HEK293 (cell line): ENCODE measurements around the gene DGKB.

Experiments used
- CTCF ChIA-PET: fragments of 350-600 bp; formaldehyde crosslinking; extraction: SDS; loops from one replicate; lab custom pipeline; 2021; ENCODE audit warnings: antibody characterized with exemption; lab: Yijun Ruan, JAX
- POLR2A ChIA-PET: fragments of 300-600 bp; formaldehyde crosslinking; extraction: SDS; loops from one replicate; lab custom pipeline; 2020; ENCODE audit warnings: antibody characterized with exemption, inconsistent platforms; lab: Yijun Ruan, JAX
- H3K27ac ChIP-seq: fragments of 200-500 bp; sonication (Bioruptor generic); 2 replicates; pipeline ENCODE4 v1.5.1; 2014; ENCODE audit warnings: low read depth, low read length, control low read depth, inconsistent platforms; ENCODE audit errors: extremely low read depth
- H3K36me3 ChIP-seq, 2 experiments: fragments of 200-500 bp in 1 of 2; sonication (Bioruptor generic) in 1 of 2; 1 replicate in 1 of 2; 2 replicates in 1 of 2; pipeline ENCODE4 v1.5.1; 2014 to 2017; ENCODE audit warnings: inconsistent platforms in 2 of 2, low read length in 2 of 2; ENCODE audit not compliant: control insufficient read depth in 2 of 2, insufficient read depth in 1 of 2
- H3K4me1 ChIP-seq: fragments of 200-500 bp; sonication (Bioruptor generic); 2 replicates; pipeline ENCODE4 v1.5.1; 2014; ENCODE audit warnings: mild to moderate bottlenecking, low read length, inconsistent platforms; ENCODE audit not compliant: control insufficient read depth, insufficient read depth
- H3K4me3 ChIP-seq: 2 replicates; pipeline ENCODE4 v1.5.1; 2011; ENCODE audit warnings: low read depth, mild to moderate bottlenecking, control low read depth, low read length, moderate library complexity
- H3K9me3 ChIP-seq: fragments of 200-500 bp; sonication (Bioruptor generic); 2 replicates; pipeline ENCODE4 v1.5.1; 2014; ENCODE audit warnings: low read depth, low read length, inconsistent platforms; ENCODE audit not compliant: control insufficient read depth, insufficient read depth
- GLI2 ChIP-seq: fragments of 450-650 bp; formaldehyde crosslinking; IDR thresholded peaks from 2 replicates; pipeline ENCODE4; 2017; ENCODE audit warnings: missing biosample characterization, missing genetic modification characterization, low read depth, borderline replicate concordance
- IKZF3 ChIP-seq: fragments of 450-650 bp; IDR thresholded peaks from 2 replicates; pipeline ENCODE4 v1.5.0; 2018; ENCODE audit warnings: missing biosample characterization, mild to moderate bottlenecking, missing genetic modification characterization, moderate library complexity
- RBAK ChIP-seq: fragments of 450-650 bp; formaldehyde crosslinking; IDR thresholded peaks from 2 replicates; pipeline ENCODE4 v1.5.1; 2016; ENCODE audit warnings: missing biosample characterization, missing genetic modification characterization
- SALL2 ChIP-seq: fragments of 450-650 bp; formaldehyde crosslinking; IDR thresholded peaks from 2 replicates; pipeline ENCODE4 v1.5.0; 2017; ENCODE audit warnings: missing biosample characterization, mild to moderate bottlenecking, missing genetic modification characterization, borderline replicate concordance
- ZBTB48 ChIP-seq: fragments of 450-650 bp; formaldehyde crosslinking; IDR thresholded peaks from 2 replicates; pipeline ENCODE4 v1.5.1; 2016; ENCODE audit warnings: missing biosample characterization, missing genetic modification characterization
- ZNF19 ChIP-seq: fragments of 450-650 bp; formaldehyde crosslinking; IDR thresholded peaks from 2 replicates; pipeline ENCODE4; 2016; ENCODE audit warnings: missing biosample characterization, missing genetic modification characterization, low read depth
- ZNF274 ChIP-seq, 2 experiments: fragments of 200-500 bp in 1 of 2; fragments of 450-650 bp in 1 of 2; sonication (Bioruptor generic) in 1 of 2; formaldehyde crosslinking in 1 of 2; IDR thresholded peaks; 2 replicates each; pipeline versions ENCODE4 v1.5.1 to v1.6.1; 2014 to 2016; ENCODE audit warnings: borderline replicate concordance in 1 of 2, inconsistent platforms in 1 of 2, low read length in 1 of 2, missing biosample characterization in 1 of 2, missing genetic modification characterization in 1 of 2
- ZNF404 ChIP-seq: fragments of 450-650 bp; formaldehyde crosslinking; IDR thresholded peaks from 2 replicates; pipeline ENCODE4 v1.5.1; 2017; ENCODE audit warnings: missing biosample characterization, missing genetic modification characterization
- ZNF423 ChIP-seq: fragments of 450-650 bp; formaldehyde crosslinking; IDR thresholded peaks from 2 replicates; pipeline ENCODE4 v1.5.1; 2016; ENCODE audit warnings: missing biosample characterization, missing genetic modification characterization
- ZNF48 ChIP-seq: fragments of 450-650 bp; formaldehyde crosslinking; IDR thresholded peaks from 2 replicates; pipeline ENCODE4 v1.5.1; 2016; ENCODE audit warnings: missing biosample characterization, missing genetic modification characterization
- ZNF654 ChIP-seq: fragments of 450-650 bp; formaldehyde crosslinking; IDR thresholded peaks from 2 replicates; pipeline ENCODE4 v1.5.1; 2016; ENCODE audit warnings: low read depth, missing biosample characterization, missing genetic modification characterization
- TF ChIP-seq, protein P1 (sequence below): fragments of 450-650 bp; formaldehyde crosslinking; conservative IDR thresholded peaks from 2 replicates; pipeline ENCODE4 v1.5.1; 2016; ENCODE audit warnings: low read depth, missing biosample characterization, missing genetic modification characterization
- TF ChIP-seq, protein P2 (sequence below): fragments of 450-650 bp; IDR thresholded peaks from 2 replicates; pipeline ENCODE4 v1.5.1; 2018; ENCODE audit warnings: missing biosample characterization, missing genetic modification characterization
- TF ChIP-seq, protein P3 (sequence below): fragments of 450-650 bp; formaldehyde crosslinking; IDR thresholded peaks from 2 replicates; pipeline ENCODE4 v1.5.1; 2017; ENCODE audit warnings: missing biosample characterization, missing genetic modification characterization

The DGKB gene

DNA sequence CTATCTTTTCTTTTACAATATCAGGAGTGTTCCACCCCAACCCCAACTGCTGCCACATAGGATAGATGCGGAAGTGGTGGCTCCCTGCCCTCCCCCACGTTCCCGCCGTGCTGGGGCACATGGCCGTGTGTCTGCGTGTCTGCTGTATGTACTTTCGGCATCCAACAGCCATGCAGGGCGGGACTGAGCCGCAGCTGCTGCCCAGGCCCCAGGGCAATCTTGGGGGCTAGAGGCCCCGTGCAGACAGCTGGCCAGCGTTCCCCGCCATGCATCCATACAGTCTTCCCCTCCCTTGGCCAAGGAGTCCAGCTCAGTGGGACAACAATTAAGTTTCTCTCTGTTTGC is 162.7 kb downstream of the DGKB start (continued):
- TF ChIP-seq, protein P1, sequence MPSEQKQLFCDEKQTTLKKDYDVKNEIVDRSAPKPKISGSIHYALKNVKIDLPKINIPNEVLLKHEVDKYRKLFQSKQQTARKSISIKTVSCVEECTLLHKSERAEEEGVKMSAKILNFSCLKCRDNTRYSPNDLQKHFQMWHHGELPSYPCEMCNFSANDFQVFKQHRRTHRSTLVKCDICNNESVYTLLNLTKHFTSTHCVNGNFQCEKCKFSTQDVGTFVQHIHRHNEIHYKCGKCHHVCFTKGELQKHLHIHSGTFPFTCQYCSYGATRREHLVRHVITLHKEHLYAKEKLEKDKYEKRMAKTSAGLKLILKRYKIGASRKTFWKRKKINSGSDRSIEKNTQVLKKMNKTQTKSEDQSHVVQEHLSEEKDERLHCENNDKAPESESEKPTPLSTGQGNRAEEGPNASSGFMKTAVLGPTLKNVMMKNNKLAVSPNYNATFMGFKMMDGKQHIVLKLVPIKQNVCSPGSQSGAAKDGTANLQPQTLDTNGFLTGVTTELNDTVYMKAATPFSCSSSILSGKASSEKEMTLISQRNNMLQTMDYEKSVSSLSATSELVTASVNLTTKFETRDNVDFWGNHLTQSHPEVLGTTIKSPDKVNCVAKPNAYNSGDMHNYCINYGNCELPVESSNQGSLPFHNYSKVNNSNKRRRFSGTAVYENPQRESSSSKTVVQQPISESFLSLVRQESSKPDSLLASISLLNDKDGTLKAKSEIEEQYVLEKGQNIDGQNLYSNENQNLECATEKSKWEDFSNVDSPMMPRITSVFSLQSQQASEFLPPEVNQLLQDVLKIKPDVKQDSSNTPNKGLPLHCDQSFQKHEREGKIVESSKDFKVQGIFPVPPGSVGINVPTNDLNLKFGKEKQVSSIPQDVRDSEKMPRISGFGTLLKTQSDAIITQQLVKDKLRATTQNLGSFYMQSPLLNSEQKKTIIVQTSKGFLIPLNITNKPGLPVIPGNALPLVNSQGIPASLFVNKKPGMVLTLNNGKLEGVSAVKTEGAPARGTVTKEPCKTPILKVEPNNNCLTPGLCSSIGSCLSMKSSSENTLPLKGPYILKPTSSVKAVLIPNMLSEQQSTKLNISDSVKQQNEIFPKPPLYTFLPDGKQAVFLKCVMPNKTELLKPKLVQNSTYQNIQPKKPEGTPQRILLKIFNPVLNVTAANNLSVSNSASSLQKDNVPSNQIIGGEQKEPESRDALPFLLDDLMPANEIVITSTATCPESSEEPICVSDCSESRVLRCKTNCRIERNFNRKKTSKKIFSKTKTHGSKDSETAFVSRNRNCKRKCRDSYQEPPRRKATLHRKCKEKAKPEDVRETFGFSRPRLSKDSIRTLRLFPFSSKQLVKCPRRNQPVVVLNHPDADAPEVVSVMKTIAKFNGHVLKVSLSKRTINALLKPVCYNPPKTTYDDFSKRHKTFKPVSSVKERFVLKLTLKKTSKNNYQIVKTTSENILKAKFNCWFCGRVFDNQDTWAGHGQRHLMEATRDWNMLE (tag by site-specific recombination): no peak

DNA sequence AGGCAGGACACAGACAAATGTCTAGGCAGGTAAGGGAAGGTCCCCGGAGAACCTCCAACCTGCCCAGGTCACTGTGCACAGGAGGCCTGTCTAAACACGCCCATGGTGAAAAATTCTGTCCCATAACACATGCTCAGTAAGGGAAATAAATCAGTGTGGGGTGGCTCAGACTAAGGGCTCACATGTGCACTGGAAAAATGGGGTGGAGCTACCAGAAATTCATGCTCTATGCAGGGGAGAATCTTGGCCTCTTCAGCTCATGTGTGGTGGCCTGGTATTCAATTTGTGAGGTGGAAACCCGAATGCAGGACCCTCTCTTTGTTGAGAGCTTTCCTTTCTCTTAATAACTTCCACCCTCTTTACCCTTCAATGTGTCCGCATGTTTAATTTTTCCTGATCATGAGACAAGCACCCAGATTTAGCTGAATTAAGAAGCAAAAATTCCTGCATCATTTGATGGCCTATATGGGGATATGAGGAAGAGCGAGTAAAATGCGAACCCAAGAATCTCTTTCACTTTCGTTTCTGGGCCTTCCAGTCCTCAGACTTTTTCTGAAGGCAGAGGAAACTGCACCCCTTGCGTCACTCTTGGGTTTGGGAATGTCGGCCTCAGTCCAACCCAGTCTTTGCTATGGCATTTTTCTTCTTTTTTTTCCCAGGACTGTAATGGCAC is 163.2 kb downstream of the DGKB start:
- H3K27ac ChIP-seq: no peak overlapping the region
- H3K36me3 ChIP-seq: no peaks in the 10 kb centered on the region
- ChIA-PET POLR2A (no interaction called here), CTCF (interaction anchor here (0.5 to 0.7 kb wide), 2 partner anchors 183 to 1609 kb away, joined by 3 read pairs; no protein-coding TSS in a partner anchor)
- H3K4me3 ChIP-seq: no peak overlapping the region
- no peaks in the 10 kb centered on the region for H3K9me3 ChIP-seq
- no peaks in the 10 kb centered on the region for H3K4me1 ChIP-seq
- TF ChIP-seq, protein P2, sequence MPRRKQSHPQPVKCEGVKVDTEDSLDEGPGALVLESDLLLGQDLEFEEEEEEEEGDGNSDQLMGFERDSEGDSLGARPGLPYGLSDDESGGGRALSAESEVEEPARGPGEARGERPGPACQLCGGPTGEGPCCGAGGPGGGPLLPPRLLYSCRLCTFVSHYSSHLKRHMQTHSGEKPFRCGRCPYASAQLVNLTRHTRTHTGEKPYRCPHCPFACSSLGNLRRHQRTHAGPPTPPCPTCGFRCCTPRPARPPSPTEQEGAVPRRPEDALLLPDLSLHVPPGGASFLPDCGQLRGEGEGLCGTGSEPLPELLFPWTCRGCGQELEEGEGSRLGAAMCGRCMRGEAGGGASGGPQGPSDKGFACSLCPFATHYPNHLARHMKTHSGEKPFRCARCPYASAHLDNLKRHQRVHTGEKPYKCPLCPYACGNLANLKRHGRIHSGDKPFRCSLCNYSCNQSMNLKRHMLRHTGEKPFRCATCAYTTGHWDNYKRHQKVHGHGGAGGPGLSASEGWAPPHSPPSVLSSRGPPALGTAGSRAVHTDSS (tag by site-specific recombination): no peak
- TF ChIP-seq ZNF654 (tag by site-specific recombination): no peak
- no peak for TF ChIP-seq IKZF3
- no peak for TF ChIP-seq RBAK
- TF ChIP-seq, protein P3, sequence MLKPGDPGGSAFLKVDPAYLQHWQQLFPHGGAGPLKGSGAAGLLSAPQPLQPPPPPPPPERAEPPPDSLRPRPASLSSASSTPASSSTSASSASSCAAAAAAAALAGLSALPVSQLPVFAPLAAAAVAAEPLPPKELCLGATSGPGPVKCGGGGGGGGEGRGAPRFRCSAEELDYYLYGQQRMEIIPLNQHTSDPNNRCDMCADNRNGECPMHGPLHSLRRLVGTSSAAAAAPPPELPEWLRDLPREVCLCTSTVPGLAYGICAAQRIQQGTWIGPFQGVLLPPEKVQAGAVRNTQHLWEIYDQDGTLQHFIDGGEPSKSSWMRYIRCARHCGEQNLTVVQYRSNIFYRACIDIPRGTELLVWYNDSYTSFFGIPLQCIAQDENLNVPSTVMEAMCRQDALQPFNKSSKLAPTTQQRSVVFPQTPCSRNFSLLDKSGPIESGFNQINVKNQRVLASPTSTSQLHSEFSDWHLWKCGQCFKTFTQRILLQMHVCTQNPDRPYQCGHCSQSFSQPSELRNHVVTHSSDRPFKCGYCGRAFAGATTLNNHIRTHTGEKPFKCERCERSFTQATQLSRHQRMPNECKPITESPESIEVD (tag by site-specific recombination): no peak
- no peak for TF ChIP-seq ZNF19 (tag by site-specific recombination)

DNA sequence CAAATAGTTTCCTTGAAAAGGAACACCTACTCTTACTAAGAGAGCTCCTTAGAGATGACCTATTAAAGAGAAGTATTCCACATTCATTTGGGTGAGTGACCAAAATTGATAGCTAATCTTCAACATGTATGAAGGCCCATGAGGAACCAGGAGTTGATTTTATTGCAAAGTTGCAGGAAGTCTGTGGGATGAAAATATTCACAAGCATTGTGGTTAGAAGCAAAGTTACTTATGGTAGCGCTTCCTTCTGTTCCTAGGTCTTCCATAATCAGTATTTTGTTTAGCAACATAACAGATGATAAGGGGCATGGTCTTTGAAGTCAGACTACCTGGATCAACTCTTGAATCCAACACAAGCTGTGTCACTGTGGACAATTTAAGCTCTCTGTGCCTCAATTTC is 164.5 kb downstream of the DGKB start:
- Histone ChIP-seq H3K9me3 (no peaks in the 10 kb centered on the region), H3K36me3 (no peaks in the 10 kb centered on the region), H3K4me3 (no peak overlapping the region), H3K27ac (no peak overlapping the region), H3K4me1 (no peaks in the 10 kb centered on the region)
- ChIA-PET POLR2A (no interaction called here), CTCF (no interaction called here)
- no peak for TF ChIP-seq ZNF404 (tag by site-specific recombination)
- TF ChIP-seq SALL2: no peak

DNA sequence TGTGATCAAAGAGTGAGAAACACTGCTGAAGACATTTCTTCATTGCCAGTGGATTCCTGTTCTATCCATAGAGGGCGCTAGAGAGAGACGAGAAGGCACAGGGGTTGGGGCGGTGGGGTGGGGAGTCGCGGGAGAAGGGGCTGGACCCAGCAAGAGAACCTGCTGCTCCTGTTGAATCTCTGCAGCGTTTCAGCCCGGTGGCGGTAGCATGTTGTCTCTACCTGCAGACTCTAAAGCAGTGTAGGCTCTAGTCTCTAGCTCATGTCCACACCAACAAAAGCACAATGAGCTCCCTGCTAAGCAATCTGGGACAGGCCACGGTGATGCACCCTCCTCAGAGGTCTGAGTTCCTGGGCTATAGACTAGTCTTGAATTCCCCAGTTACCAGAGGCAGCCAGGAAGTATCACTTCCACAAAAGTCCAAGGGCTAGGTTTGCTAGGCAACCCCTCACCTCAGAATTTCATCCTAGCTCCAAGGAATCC is 167.7 kb downstream of the DGKB start:
- TF ChIP-seq ZNF423 (tag by site-specific recombination): no peak
- no peak for TF ChIP-seq ZNF48 (tag by site-specific recombination)
- no peak for TF ChIP-seq ZBTB48
- TF ChIP-seq ZNF274 (IDR thresholded peaks at IDR 0.05; ENCODE audit: low read length): no peak
- TF ChIP-seq ZNF274 (tag by site-specific recombination; IDR thresholded peaks at IDR 0.05; ENCODE audit: borderline replicate concordance): no peak
- TF ChIP-seq GLI2: no peak
- no peaks in the 10 kb centered on the region for H3K4me1 ChIP-seq
- no peak overlapping the region for H3K27ac ChIP-seq
- H3K36me3 ChIP-seq: no peaks in the 10 kb centered on the region
- no peak overlapping the region for H3K4me3 ChIP-seq
- CTCF ChIA-PET: interaction anchor here (0.5 to 1.4 kb wide), 7 partner anchors 9 to 281 kb away, joined by 3 to 6 read pairs (median 3); no protein-coding TSS in a partner anchor
- no peaks in the 10 kb centered on the region for H3K9me3 ChIP-seq
- POLR2A ChIA-PET: interaction anchor here (0.5 kb wide), 1 partner anchor 1218 kb away, joined by 5 read pairs; no protein-coding TSS in a partner anchor
